GM11168 (cell line): ENCODE data around the gene GNG14.
"Not testable (repeated sequence)": the region's sequence is repeated elsewhere in the genome, so short reads cannot be mapped to it uniquely, and the experiment has no call there.

Experiments
- in situ Hi-C: fragments of 300-500 bp; cut with MboI; formaldehyde crosslinking; loops from one replicate; pipeline ENCODE4 v1.12.0; 2022; ENCODE audit warnings: low sequenced_read_pairs; ENCODE audit not compliant: unreplicated experiment

Gene GNG14

GRCh38 chr19:12687496-12688196 is at the start of gene GNG14:
TSS of gene GNG14 (plus strand) at chr19:12687998. CDS start at chr19:12688049, 51 bp downstream.
- in situ Hi-C loops = no loop called here

- in situ Hi-C loops = no loop called here
Observed at GRCh38 chr19:12638611-12639182, 49.1 kb upstream of the GNG14 start.

- in situ Hi-C loops = no loop called here
Observed at GRCh38 chr19:12639901-12640613, 47.7 kb upstream of the GNG14 start.

- in situ Hi-C loops = no loop called here
Observed at GRCh38 chr19:12641456-12641855, 46.3 kb upstream of the GNG14 start.

GRCh38 chr19:12642506-12642905 is 45.3 kb upstream of the GNG14 start:
- in situ Hi-C loops = no loop called here

GRCh38 chr19:12643716-12644115 is 44.1 kb upstream of the GNG14 start:
- in situ Hi-C loops = not testable (repeated sequence)

- in situ Hi-C loops = no loop called here
Observed at GRCh38 chr19:12646551-12646950, 41.2 kb upstream of the GNG14 start.

- in situ Hi-C loops = no loop called here
Observed at GRCh38 chr19:12647047-12647446, 40.8 kb upstream of the GNG14 start.

GRCh38 chr19:12647490-12648071 is 40.2 kb upstream of the GNG14 start:
- in situ Hi-C loops = no loop called here

- in situ Hi-C loops = no loop called here
Observed at GRCh38 chr19:12648088-12648487, 39.7 kb upstream of the GNG14 start.

- in situ Hi-C loops = no loop called here
Observed at GRCh38 chr19:12649941-12650340, 37.9 kb upstream of the GNG14 start.

GRCh38 chr19:12652219-12652618 is 35.6 kb upstream of the GNG14 start:
- in situ Hi-C loops = no loop called here

- in situ Hi-C loops = no loop called here
Observed at GRCh38 chr19:12655546-12655945, 32.3 kb upstream of the GNG14 start.

- in situ Hi-C loops = no loop called here
Observed at GRCh38 chr19:12656899-12657571, 30.8 kb upstream of the GNG14 start.

GRCh38 chr19:12657966-12658365 is 29.8 kb upstream of the GNG14 start:
- in situ Hi-C loops = no loop called here

GRCh38 chr19:12660980-12661379 is 26.8 kb upstream of the GNG14 start:
- in situ Hi-C loops = no loop called here

GRCh38 chr19:12664406-12665280 is 23.2 kb upstream of the GNG14 start:
- in situ Hi-C loops = no loop called here

GRCh38 chr19:12665281-12665573 is 22.6 kb upstream of the GNG14 start:
- in situ Hi-C loops = no loop called here

- in situ Hi-C loops = no loop called here
Observed at GRCh38 chr19:12665671-12666264, 22.0 kb upstream of the GNG14 start.
